22Rv1 (cell line): Measurements from ENCODE around the gene SLC1A1.

Experiments
- H3K27ac ChIP-seq: fragments of 450-650 bp; 2 replicates; pipeline ENCODE4 v1.5.1; 2017
- CTCF ChIP-seq: fragments of 450-650 bp; IDR thresholded peaks from 2 replicates; pipeline ENCODE4 v1.5.1; 2017; ENCODE audit warnings: mild to moderate bottlenecking
- ZFX ChIP-seq: fragments of 450-650 bp; IDR thresholded peaks from 2 replicates; pipeline ENCODE4 v1.6.1; 2017; ENCODE audit warnings: antibody characterized with exemption, borderline replicate concordance

SLC1A1 gene

GRCh38 chr9:4504250-4504649 lies 14.0 kb downstream of the SLC1A1 start:
- TF ChIP-seq ZFX: no peak
- no peak for TF ChIP-seq CTCF
- peak overlapping the region; percentile 58 for H3K27ac ChIP-seq

- no peak overlapping the region for H3K27ac ChIP-seq
- no peak for TF ChIP-seq ZFX
- no peak for TF ChIP-seq CTCF
These were observed 16.2 kb downstream of the SLC1A1 start for GRCh38 chr9:4506490-4506889.

DNA sequence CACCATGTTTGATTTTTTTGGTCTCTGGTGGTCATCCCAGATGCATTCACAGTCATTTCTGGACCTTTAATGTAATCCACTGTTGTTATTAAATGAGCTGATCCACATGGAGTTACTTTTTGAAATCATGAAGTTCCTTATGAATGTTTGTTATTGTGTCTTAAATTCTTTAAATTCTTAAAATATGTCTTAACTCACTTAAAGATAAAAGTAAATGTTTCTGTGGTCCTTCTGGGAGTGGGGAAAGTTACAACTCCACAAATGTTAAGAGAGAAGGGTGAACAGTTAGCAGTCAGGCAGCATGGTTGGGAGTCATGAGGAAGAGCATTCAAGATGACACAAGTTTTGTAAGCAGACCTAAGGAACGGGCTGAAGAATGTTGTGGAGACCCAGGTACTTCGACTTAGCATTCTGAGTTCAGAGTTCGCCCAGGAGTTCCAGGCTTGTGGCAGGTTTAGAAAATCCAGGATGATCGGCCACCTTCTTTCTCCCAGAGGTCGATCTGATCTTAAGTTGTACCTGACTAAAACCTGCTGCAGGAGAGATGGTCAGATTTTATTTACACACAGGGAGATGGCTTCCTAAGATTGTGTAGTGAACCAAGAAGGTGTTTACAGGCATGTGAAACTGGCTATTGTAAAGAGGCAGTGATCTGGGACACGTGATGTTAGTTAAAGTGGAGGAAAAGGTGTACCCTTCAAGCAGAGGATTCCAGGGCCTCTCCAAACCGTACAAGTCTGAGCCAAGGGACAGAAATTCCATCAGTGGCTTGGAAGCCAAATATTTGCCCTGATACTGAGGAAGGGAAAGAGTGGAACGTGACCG lies 17.2 kb downstream of the SLC1A1 start:
- peak overlapping the region; percentile 50 for H3K27ac ChIP-seq
- TF ChIP-seq ZFX (no peak), CTCF (no peak)

GRCh38 chr9:4508246-4508906 lies 18.1 kb downstream of the SLC1A1 start:
- TF ChIP-seq ZFX (no peak), CTCF (no peak)
- peak overlapping the region; percentile 50; the same call in 1 of the 2 replicates for H3K27ac ChIP-seq

- H3K27ac ChIP-seq: no peak overlapping the region
- no peak for TF ChIP-seq ZFX
- TF ChIP-seq CTCF: no peak
These were observed 18.8 kb downstream of the SLC1A1 start for GRCh38 chr9:4508907-4509589.

DNA sequence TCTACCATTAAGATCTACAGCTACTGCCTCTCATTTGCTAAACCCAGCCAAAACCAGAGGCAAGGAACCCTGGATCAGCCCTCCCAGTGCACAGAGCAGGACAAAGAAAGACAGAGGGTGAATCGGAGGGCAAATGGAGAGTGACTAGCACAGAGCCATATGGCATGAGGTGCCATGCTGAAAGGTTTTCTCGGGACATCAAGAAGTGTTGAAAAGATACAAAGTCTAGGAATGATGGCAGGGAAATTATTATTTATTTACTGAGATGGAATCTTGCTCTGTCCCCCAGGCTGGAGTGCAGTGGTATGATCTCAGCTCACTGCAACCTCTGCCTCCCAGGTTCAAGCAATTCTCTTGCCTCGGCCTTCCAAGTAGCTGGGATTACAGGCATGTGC lies 19.3 kb downstream of the SLC1A1 start:
- TF ChIP-seq ZFX (no peak), CTCF (no peak)
- H3K27ac ChIP-seq: no peak overlapping the region
